Smooth muscle cell (in vitro differentiated cells): ENCODE measurements around the gene OR10Z1. TPM values are rescaled to one million over a fixed set of nuclear protein-coding genes. Genes with fewer than 3 reads are reported as not detected.

Experiments
- DNase-seq: peaks from one replicate; lab custom pipeline; 2025; ENCODE audit not compliant: unreplicated experiment; lab: John Stamatoyannopoulos, UW
- H2AFZ ChIP-seq: fragments of 200-600 bp; sonication (generic); 2 replicates; pipeline ENCODE4 v1.6.0; 2016; ENCODE audit warnings: antibody characterized with exemption, low read depth, mild to moderate bottlenecking
- H3F3A ChIP-seq: fragments of 200-600 bp; sonication (generic); 2 replicates; pipeline ENCODE4 v1.6.0; 2017; ENCODE audit warnings: antibody characterized with exemption, low read depth
- H3K27ac ChIP-seq: fragments of 200-600 bp; sonication (generic); 2 replicates; pipeline ENCODE4 v1.5.1; 2016; ENCODE audit warnings: low read depth, mild to moderate bottlenecking
- H3K27me3 ChIP-seq: fragments of 200-600 bp; sonication (generic); 2 replicates; pipeline ENCODE4 v1.6.1; 2016; ENCODE audit warnings: low read depth, mild to moderate bottlenecking
- H3K36me3 ChIP-seq: fragments of 200-600 bp; sonication (generic); 2 replicates; pipeline ENCODE4 v1.5.1; 2016; ENCODE audit warnings: low read depth
- H3K4me1 ChIP-seq: fragments of 200-600 bp; sonication (generic); 2 replicates; pipeline ENCODE4 v1.5.1; 2016; ENCODE audit warnings: low read depth
- H3K4me2 ChIP-seq: fragments of 200-600 bp; sonication (generic); 2 replicates; pipeline ENCODE4 v1.6.0; 2016; ENCODE audit warnings: mild to moderate bottlenecking
- H3K4me3 ChIP-seq: fragments of 200-600 bp; sonication (generic); 2 replicates; pipeline ENCODE4 v1.5.1; 2016; ENCODE audit warnings: mild to moderate bottlenecking
- H3K79me2 ChIP-seq: fragments of 200-600 bp; sonication (generic); 2 replicates; pipeline ENCODE4 v1.6.0; 2016; ENCODE audit warnings: low read depth, mild to moderate bottlenecking
- H3K9ac ChIP-seq: fragments of 200-600 bp; sonication (generic); 2 replicates; pipeline ENCODE4 v1.6.0; 2016; ENCODE audit warnings: low read depth
- H3K9me3 ChIP-seq: fragments of 200-600 bp; sonication (generic); replicated peaks from 2 replicates; pipeline ENCODE4 v1.5.1; 2016; ENCODE audit warnings: low read depth
- H4K20me1 ChIP-seq: fragments of 200-600 bp; sonication (generic); 2 replicates; pipeline ENCODE4 v1.6.0; 2016; ENCODE audit warnings: low read depth
- CTCF ChIP-seq: fragments of 200-600 bp; sonication (generic); IDR thresholded peaks from 2 replicates; pipeline ENCODE4 v1.5.1; 2017; ENCODE audit warnings: borderline replicate concordance, mild to moderate bottlenecking, antibody characterized with exemption; ENCODE audit not compliant: insufficient read depth, poor library complexity, severe bottlenecking
- WGBS: methylation state at CpG from one replicate; pipeline ENCODE4 v1.1.7; 2016; ENCODE audit warnings: low lambda C conversion rate; 5-methylcytosine and 5-hydroxymethylcytosine counted together
- polyA plus RNA-seq: library from polyadenylated mRNA; unstranded; fragments of >200 nt; fragmentation: Nextera tagmentation; extraction: Ambion mirVana; gene quantifications from 2 replicates; pipeline ENCODE4 v1.2.1, GENCODE V29; 2016
- total RNA-seq: library from RNA; depleted of rRNA; stranded (reverse); fragments of >200 nt; gene quantifications from 2 replicates; pipeline ENCODE4 v1.2.3, GENCODE V29; 2014

OR10Z1 gene
- total and polyA plus RNA-seq, 2 experiments from 2014 or later = not detected

GRCh38 chr1:158583962-158584361, 21.1 kb upstream of the OR10Z1 start:
- no peak overlapping the region for H2AFZ ChIP-seq
- WGBS = 47% methylated on average over 4 of the region's 4 CpGs
- no peaks in the 10 kb centered on the region for H3K36me3 ChIP-seq
- DNase-seq = no peak
- no peaks in the 10 kb centered on the region for H4K20me1 ChIP-seq
- peaks cover 12% of the 10 kb centered on the region for H3K4me1 ChIP-seq
- H3K4me2 ChIP-seq = peak overlapping the region; percentile 41
- H3K9me3 ChIP-seq = no peaks in the 10 kb centered on the region
- no peaks in the 10 kb centered on the region for H3K79me2 ChIP-seq
- H3K4me3 ChIP-seq = no peak overlapping the region
- TF ChIP-seq CTCF = no peak
- peak overlapping the region; percentile 59 for H3K27ac ChIP-seq
- no peak overlapping the region for H3K9ac ChIP-seq
- H3F3A ChIP-seq = no peaks in the 10 kb centered on the region
- no peaks in the 10 kb centered on the region for H3K27me3 ChIP-seq

- TF ChIP-seq CTCF = no peak
- no peaks in the 10 kb centered on the region for H3K27me3 ChIP-seq
- H3K79me2 ChIP-seq = no peaks in the 10 kb centered on the region
- H3K36me3 ChIP-seq = no peaks in the 10 kb centered on the region
- H3K4me3 ChIP-seq = no peak overlapping the region
- peak overlapping the region; percentile 56 for H2AFZ ChIP-seq
- H3K4me2 ChIP-seq = no peak overlapping the region
- H4K20me1 ChIP-seq = no peaks in the 10 kb centered on the region
- no peaks in the 10 kb centered on the region for H3K9me3 ChIP-seq
- H3F3A ChIP-seq = no peaks in the 10 kb centered on the region
- no peak overlapping the region for H3K9ac ChIP-seq
- no peak for DNase-seq
- no peak overlapping the region for H3K27ac ChIP-seq
- 77% methylated on average over 1 of the region's 1 CpG for WGBS
- peaks cover 12% of the 10 kb centered on the region for H3K4me1 ChIP-seq
Observed at GRCh38 chr1:158586942-158587341, 18.1 kb upstream of the OR10Z1 start.

GRCh38 chr1:158600735-158601134, 4.3 kb upstream of the OR10Z1 start:
- DNase-seq = no peak
- Histone ChIP-seq H2AFZ (no peak overlapping the region), H3K4me1 (no peaks in the 10 kb centered on the region), H4K20me1 (no peaks in the 10 kb centered on the region), H3K36me3 (no peaks in the 10 kb centered on the region), H3K9me3 (no peaks in the 10 kb centered on the region), H3K79me2 (no peaks in the 10 kb centered on the region), H3K4me2 (no peak overlapping the region), H3K4me3 (no peak overlapping the region), H3F3A (no peaks in the 10 kb centered on the region), H3K9ac (no peak overlapping the region), H3K27ac (no peak overlapping the region), H3K27me3 (no peaks in the 10 kb centered on the region)
- TF ChIP-seq CTCF = no peak
- WGBS = 95% methylated on average over 2 of the region's 2 CpGs

GRCh38 chr1:158607296-158607695, 2.2 kb downstream of the OR10Z1 start:
- no peaks in the 10 kb centered on the region for H3K4me1 ChIP-seq
- no peak overlapping the region for H2AFZ ChIP-seq
- no peak overlapping the region for H3K9ac ChIP-seq
- no peaks in the 10 kb centered on the region for H3F3A ChIP-seq
- no peaks in the 10 kb centered on the region for H4K20me1 ChIP-seq
- no peaks in the 10 kb centered on the region for H3K79me2 ChIP-seq
- H3K27ac ChIP-seq = no peak overlapping the region
- no peaks in the 10 kb centered on the region for H3K27me3 ChIP-seq
- WGBS = 88% methylated on average over 1 of the region's 1 CpG
- no peak overlapping the region for H3K4me3 ChIP-seq
- no peak for TF ChIP-seq CTCF
- H3K36me3 ChIP-seq = no peaks in the 10 kb centered on the region
- no peak for DNase-seq
- no peaks in the 10 kb centered on the region for H3K9me3 ChIP-seq
- H3K4me2 ChIP-seq = no peak overlapping the region
